Fibroblast of peridontal ligament (primary cell): ENCODE measurements around the gene SLC24A3.

Experiments used
- DNase-seq: peaks from one replicate; pipeline ENCODE4 v3.0.0-alpha.2; 2010; ENCODE audit errors: extremely low read depth

SLC24A3 gene

GRCh38 chr20:19302714-19303113 lies 90.3 kb downstream of the SLC24A3 start:
- DNase-seq, result no peak

- DNase-seq, result no peak
Observed at GRCh38 chr20:19304389-19304788, 91.9 kb downstream of the SLC24A3 start.

GRCh38 chr20:19304886-19305415 lies 92.5 kb downstream of the SLC24A3 start:
- no peak for DNase-seq

- DNase-seq, result no peak
Observed at GRCh38 chr20:19308146-19308545, 95.7 kb downstream of the SLC24A3 start.

GRCh38 chr20:19310541-19310940 lies 98.1 kb downstream of the SLC24A3 start:
- no peak for DNase-seq

GRCh38 chr20:19313342-19314069 lies 101.1 kb downstream of the SLC24A3 start:
- DNase-seq, result no peak

GRCh38 chr20:19314621-19315020 lies 102.2 kb downstream of the SLC24A3 start:
- DNase-seq, result no peak

GRCh38 chr20:19317237-19318069 lies 105.0 kb downstream of the SLC24A3 start:
- DNase-seq, result peak; percentile 6

- DNase-seq, result no peak
Observed at GRCh38 chr20:19318610-19319009, 106.2 kb downstream of the SLC24A3 start.

- no peak for DNase-seq
Observed at GRCh38 chr20:19320005-19320404, 107.6 kb downstream of the SLC24A3 start.

GRCh38 chr20:19321176-19321575 lies 108.7 kb downstream of the SLC24A3 start:
- DNase-seq, result no peak

- DNase-seq, result no peak
Observed at GRCh38 chr20:19322061-19322985, 109.9 kb downstream of the SLC24A3 start.

- no peak for DNase-seq
Observed at GRCh38 chr20:19327401-19327800, 115.0 kb downstream of the SLC24A3 start.

GRCh38 chr20:19328676-19329075 lies 116.2 kb downstream of the SLC24A3 start:
- DNase-seq, result no peak

GRCh38 chr20:19330038-19330437 lies 117.6 kb downstream of the SLC24A3 start:
- no peak for DNase-seq

GRCh38 chr20:19330731-19331130 lies 118.3 kb downstream of the SLC24A3 start:
- no peak for DNase-seq

- no peak for DNase-seq
Observed at GRCh38 chr20:19333563-19333962, 121.1 kb downstream of the SLC24A3 start.

- no peak for DNase-seq
Observed at GRCh38 chr20:19335341-19335740, 122.9 kb downstream of the SLC24A3 start.

- no peak for DNase-seq
Observed at GRCh38 chr20:19335916-19336315, 123.5 kb downstream of the SLC24A3 start.

GRCh38 chr20:19336631-19337030 lies 124.2 kb downstream of the SLC24A3 start:
- no peak for DNase-seq

- DNase-seq, result no peak
Observed at GRCh38 chr20:19338380-19338779, 125.9 kb downstream of the SLC24A3 start.

GRCh38 chr20:19338960-19339359 lies 126.5 kb downstream of the SLC24A3 start:
- DNase-seq, result peak; percentile 3
